ENCODE results near the gene ACOX1. TPM values are rescaled to one million over a fixed set of nuclear protein-coding genes. Genes with fewer than 3 reads are reported as not detected.

ACOX1 gene
- total RNA-seq, 1 donor from 2014 or later, result 79.8 TPM

DNA sequence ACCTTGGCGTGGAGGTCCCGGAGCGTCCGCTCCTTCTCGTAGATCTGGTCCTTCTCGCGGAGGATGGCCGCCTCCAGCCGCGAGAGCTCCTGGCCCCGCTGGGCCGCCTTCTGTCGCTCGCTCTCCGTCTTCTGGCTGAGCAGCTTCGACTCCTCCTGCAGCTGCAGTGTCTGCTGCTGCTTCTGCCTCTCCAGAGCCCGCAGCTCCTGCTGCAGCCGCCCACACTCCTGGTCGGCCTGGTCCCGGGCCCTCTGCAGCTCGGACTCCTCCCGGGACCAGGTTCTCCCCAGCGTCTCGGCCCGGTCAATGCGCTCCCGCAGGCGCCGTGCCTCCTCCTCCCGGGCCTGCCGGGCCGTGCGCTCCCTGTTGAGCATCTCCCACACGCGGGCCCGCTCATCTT lies 29.2 kb upstream of the ACOX1 start:
- no peak for DNase-seq

DNA sequence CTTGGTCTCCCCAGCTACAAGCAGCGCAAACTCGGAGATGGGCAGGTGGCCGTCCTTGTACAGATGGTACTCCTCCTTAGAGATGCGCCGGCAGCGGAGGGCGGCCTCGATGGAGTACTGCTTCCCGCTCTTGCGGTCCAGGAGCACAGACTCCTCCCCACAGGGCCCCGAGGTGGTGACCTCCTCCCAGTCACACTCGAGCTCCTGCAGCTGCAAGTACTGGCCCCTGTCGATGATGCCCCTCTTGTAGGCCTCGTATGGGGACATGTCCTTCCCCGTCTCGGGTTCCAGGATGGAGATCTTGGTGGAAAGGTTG lies 28.8 kb upstream of the ACOX1 start:
- no peak for DNase-seq

DNA sequence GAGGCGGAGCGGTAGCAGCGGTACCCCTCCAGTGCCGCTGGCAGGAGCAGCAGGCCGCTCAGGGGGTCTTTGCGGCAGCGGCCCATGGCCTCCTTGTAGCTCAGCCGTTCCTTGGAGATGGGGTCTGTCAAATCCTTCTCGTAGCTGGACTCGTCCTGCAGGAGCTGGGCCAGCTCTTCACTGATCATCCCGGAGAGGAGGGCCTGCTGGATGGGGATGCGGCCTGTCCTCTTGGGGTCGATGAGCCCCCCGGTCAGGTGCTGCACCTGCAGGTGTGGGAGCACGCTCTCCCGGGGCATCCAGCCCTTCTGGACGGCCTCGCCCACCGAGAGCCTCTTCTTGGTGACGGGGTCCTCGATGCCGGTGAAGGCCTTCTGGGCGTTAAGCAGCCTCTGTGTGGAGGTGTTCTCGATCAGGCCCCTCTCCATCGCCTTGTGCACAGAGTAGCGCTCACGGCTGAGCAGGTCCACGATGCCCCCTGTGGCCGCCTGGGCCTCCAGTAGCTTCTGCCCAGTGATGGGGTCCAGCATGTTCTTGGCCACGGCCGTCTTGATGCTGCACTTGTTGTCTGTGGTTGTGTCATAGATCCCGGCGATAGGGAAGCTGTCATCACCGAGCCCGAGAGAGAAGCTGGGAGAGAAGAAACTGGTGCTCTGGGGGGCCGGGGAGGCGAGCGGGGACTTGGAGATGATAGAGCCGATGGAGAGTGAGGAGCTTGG lies 28.3 kb upstream of the ACOX1 start:
- no peak for DNase-seq

DNA sequence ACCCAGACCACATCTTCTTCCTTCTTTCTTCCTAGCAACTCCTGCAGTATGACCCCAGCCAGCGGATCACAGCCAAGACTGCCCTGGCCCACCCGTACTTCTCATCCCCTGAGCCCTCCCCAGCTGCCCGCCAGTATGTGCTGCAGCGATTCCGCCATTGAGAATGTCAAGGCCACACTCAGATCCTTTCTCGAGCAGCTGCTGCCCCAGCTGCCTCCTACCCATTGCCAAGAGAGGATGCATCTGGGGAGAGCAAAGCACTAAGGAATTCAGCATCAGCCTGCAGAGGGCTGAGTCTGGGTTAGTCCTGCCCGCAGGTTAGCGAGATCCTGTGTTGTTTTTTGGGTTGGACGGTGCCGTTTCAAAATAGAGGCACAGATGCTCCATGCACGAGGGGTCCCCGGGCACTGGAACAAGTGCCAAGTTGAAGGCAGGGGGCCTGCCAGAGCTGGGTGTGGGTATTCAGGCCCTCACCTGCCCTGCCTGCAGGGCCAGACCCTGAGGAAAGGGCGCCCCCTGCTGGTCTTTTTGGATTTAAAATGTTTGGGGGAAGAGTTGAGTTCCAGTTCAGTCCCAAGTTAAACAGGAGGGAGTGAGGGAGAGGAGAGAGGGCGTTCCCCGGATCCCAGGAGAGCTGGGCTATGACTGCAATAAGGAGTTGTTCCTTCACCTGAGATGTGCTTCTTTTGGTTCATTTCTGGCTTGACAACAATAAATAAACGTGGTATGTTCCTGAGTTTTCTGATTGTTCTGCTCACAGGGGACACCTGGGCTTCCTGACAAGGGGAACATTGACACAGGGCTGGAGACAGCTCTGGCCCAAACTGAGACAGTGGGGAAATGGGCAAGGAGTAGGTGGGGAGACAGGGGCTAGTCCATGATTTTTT lies 26.5 kb upstream of the ACOX1 start:
- peak; percentile 81 for DNase-seq

DNA sequence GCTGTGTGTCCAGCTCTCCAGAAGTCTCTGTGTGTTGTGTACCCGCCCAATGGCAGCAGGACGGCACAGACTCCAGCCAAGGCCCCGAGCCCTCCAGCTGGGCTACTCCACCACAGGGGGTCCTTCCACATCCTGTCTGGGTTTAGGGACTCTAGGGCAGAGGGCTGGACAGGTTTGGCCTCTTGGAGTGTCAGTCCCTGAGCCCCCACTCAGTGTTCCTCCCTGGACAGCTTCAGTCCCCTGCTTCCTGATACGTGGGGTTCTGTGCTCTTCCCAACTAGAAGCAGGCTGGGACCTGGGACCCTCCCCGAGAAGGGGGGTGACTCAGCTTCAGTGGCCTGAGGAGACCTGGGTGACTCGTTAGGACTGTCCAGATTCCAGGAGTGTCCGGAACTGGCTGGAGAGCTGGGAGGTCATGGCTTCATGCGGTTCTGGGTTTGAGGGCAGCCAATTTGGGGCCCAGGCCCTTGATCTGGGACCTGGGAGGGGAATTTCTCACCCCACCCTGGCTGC lies 25.8 kb upstream of the ACOX1 start:
- no peak for DNase-seq

DNA sequence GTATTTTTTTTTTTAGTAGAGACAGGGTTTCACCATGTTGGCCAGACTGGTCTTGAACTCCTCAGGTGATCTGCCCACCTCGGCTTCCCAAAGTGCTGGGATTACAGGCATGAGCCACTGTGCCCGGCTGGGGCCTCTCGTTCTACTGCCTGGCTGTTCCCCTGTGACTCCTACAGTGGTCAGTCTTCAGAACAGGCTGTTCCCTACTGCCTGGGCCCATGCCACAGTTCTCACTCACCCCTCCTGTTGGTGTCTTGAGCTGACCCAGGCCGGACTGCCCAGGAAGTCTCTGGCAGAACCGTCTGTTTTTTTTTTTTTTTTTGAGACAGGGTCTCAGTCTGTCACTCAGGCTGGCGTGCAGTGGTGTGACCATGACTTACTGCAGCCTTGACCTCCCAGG lies 24.9 kb upstream of the ACOX1 start:
- DNase-seq, result no peak

DNA sequence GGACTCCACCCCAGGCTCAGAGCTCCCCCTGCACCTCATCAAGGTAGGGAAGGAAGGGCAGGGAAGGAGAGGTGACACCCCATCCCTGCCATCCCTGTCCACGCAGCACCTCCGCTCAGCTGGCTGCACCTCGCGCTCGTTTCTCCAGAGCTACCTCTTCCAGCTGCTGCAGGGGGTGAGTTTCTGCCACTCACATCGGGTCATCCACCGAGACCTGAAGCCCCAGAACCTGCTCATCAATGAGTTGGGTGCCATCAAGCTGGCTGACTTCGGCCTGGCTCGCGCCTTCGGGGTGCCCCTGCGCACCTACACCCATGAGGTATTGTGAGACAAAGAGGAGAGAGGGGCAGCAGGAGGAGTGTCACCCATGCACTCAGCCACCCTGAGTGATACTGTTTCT lies 23.1 kb upstream of the ACOX1 start:
- DNase-seq, result no peak

DNA sequence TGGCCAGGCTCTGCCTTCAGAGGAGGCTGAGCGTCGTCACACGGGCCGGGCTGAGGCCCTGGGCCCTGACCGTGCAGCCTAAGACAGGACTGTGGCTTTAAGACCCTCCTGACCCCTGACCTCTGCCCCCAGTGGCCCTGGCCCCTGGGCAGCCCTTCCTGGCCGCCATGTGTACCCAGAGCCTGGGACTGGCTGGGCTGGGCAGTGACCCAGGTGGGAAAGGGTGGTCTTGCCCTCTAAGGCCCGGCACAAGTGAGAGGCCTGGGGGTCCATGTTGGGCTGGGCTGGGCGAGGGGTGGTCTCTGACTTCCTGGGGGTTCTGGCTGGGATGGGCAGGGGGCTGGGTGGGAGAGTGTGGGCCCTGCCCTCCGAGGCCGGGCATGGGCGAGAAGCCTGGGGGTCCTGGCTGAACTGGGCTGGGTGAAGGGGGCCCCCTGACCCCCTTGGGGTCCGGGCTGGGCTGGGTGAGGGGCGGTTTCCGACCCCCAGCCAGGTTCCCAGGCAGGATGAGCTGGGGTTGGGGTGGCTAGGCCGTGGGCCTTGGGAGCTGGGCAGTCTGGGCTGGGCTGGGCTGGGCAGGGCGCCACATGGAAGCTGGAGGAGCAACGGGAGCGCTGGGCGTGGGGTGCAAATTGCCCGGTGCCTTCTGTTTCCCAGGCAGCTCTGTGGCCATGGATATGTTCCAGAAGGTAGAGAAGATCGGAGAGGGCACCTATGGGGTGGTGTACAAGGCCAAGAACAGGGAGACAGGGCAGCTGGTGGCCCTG lies 22.0 kb upstream of the ACOX1 start, which contains the start of gene CDK3:
TSS of gene CDK3 (plus strand) at position 101 of the 767 bp plus-strand sequence. CDS start at position 672, 571 bp downstream.
- DNase-seq, result no peak

DNA sequence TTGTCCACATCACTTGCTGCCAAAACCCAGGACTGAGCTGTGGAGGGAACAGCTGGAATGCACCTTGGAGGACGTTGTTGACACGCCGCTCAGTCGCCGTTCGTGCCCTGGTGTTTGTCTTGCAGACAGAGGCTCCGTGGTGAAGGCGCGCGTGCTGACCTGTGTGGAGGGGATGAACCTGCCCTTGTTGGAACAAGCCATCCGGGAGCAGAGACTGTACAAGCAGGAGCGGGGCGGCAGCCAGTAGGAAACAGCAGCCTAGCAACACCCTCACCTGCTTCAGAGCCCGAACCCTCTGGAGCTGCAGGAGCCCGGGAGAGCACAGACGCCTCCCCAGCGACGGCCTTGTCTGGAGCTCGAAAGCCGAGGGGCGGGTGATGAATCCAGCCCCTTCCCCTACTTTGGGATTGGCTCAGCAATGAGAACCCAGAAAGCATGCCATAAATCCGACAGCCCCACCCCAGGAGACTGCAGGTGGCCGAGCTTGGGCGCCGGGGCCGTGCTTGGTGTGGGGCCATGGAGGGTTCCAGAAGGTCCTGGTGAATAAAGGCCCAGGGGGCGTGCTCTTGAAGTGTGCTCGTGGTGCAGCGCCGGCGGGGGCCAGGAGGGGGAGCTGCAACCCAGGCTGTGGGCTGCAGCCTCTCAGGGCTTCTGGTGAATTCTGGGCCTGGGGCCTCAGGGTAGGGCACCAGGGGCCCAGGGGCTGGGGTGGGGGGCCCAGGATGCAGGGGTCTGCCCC lies 21.2 kb upstream of the ACOX1 start:
- peak; percentile 75 for DNase-seq

DNA sequence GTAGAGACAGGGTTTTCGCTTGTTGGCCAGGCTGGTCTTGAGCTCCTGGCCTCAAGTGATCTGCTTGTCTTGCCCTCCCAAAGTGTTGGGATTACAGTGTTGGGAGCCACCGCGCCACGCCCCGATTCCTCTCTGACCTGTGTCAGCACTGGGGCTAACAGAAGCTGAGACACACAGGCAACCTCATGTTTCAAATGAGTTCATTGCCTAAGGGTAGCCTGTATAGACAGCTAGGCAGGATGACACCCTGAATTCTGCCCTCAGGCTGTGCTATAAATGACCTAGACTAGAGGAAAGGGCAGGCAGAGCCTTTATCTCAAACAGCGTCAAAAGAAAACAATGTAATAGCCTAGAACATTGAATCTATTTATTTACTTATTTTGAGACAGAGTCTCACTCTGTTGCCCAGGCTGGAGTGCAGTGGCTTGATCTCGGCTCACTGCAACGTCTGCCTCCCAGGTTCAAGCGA lies 19.4 kb upstream of the ACOX1 start:
- no peak for DNase-seq

DNA sequence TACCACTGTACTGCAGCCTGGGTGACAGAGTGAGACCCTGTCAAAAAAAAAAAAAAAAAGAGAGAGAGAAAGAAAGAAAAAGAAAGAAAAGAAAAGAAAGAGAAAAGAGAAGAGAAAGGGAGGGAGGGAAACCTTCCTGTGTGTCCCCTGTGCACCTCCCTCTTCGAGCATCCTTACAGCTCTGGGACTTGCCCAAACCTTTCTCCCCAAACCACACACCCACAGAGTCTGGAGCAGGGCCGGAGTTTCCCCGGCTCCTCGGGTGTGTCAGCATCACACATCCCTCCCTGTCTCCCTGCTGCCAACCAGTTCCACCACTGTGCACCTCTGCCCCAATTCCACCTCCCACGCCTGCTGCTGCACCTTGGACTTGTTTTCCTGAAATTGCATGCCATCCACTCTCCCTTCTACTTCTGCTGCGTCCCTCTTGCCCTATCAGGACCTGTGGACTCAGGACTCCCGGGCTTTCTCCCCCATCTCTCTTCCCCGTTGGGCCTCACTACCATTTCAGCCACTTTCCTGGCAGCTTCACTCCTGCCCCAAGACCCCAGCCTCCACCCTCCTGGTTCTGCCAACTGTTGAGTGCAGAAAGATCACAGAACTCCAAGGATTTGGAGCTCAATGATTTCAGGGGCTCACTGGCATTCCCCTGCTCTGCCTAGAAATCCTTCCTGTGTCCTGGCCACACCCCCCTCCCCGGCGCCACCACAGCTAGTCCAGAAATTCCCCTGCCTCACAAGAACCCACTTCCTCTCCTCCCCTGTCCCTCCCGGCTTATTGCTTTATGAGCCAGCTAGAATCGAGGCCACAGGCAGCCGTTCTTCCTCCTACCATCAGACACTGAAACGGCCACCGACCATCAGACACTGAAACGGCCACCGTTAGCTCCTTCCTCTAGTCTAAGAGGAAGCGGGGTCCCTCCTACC lies 18.0 kb upstream of the ACOX1 start:
- peak; percentile 36 for DNase-seq

DNA sequence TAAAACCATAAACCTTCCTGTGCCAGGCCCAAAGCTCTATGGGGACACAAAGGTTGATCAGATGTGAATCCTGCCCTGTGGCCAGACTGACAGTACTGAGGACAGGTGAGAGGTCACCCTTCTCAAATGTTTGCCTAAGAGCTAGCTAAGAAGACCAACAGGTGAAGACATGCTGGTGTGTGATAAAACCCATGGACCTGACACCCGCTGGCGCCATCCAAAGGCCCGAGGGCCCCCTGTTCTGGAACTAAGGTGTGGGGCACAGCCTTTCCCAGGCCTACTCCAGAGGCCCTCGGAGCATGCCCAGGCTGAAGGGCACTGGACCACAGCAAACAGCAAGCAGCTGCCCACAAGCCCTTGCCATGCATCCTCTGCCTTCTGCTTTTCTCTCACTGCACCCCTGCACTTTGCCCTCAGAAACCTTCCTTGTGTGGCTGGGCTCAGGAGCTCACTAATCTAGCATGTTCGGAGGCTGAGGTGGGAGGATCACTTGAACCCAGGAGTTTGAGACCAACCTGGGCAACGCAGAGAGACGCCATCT lies 16.5 kb upstream of the ACOX1 start:
- DNase-seq, result no peak

DNA sequence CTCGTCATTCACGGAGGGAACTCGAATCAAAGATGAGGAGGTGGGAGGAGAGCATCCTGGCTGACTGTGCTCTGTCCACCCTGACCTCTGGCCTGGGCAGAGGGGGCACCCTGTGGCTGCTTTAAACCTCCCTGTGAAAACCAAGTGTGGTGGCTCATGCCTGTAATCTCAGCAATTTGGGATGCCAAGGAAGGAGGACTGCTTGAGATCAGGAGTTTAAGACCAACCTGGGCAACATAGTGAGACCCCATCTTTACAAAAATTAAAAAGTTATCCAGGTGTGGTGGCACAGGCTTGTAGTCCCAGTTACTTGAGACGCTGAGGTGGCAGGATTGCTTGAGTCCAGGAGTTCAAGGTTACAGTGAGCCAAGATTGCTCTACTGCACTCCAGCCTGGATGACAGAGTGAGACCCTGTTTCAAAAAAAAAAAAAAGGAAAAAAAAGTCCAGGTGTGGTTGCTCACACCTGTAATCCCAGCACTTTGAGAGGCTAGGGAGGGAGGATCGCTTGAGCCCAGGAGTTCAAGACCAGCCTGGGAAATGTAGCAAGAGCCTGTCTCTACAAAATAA lies 15.9 kb upstream of the ACOX1 start:
- DNase-seq, result no peak

DNA sequence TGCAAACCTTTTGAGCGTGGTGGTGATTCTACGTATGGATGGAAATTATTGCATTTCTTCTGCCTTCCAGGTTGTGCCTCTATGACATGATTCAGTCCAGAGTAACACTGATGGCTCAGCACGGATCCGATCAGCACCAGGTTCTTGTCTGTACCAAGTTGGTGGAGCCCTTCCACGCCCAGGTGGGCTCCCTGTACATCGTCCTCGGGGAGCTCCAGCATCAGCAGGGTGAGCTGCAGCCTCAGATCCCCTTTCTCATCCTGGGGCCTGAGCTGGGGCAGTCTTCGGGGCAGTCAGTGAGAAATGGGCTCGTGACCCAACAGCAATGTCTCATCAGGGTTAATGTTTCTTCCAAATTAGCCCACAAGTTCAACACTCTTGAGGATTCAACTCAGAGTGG lies 12.4 kb upstream of the ACOX1 start:
- no peak for DNase-seq

DNA sequence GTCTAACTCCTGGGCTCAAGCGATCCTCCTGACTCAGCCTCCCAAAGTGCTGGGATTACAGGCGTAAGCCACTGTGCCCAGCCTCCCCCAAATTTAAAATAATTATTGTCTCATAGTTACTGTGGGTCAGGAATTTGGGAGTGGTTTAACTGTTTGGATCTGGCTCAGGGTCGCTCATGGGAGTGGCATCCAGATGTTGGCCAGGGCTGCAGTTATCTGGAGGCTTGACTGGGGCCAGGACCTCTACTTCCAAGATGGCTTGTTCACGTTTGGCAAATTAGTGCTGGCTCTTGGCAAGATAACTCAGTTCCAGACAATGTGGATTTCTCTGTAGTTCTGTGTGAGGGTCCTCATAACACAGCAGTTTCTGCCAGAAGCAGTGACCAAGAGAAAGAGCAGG lies 8.1 kb upstream of the ACOX1 start:
- no peak for DNase-seq

DNA sequence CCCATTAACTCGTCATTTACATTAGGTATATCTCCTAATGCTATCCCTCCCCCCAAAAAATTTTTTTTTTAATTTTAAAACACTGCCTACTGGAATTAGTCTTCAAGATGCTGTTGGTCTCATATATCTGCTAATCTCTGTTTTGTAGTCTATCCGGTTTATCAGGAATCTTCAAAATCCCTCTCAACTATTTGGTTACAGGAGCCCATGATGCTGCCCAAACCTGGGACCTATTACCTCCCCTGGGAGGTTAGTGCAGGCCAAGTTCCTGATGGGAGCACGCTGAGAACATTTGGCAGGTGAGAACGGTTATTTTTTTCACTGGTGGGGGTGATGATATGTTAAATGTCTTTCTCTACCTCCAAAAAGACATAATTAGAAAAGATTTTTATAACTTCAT lies 7.0 kb upstream of the ACOX1 start:
- no peak for DNase-seq

DNA sequence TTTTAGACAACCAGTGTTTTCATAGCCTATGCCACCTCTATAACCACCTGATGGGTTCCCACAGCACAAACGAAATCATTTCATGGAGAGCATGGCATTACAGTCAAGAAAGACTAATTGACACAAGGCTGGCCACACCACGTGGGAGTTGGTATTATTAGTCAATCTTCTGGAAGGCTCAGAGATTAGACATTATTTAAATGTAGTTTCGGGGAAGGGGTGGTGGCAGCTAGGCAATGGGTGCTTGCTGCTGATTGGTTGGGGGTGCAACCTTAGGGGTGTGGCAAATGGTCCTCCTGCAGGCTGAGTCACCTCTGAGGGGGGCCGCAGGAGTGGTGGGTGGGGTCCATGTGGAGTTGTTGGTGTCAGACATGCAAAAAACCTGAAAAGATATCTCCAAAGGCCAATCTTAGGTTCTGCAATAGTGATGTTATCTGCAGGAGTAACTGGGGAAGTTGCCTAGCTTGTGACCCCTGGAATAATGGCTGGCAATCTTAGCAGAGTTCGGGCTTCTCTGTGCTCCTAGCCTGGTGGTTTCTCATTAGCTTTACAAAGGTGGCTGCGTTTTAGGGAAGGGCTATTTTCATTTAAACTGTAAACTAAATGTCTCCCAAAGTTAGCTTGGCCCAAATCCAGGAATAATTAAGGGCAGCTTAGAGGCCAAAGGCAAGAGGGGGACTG lies 4.7 kb upstream of the ACOX1 start:
- no peak for DNase-seq

DNA sequence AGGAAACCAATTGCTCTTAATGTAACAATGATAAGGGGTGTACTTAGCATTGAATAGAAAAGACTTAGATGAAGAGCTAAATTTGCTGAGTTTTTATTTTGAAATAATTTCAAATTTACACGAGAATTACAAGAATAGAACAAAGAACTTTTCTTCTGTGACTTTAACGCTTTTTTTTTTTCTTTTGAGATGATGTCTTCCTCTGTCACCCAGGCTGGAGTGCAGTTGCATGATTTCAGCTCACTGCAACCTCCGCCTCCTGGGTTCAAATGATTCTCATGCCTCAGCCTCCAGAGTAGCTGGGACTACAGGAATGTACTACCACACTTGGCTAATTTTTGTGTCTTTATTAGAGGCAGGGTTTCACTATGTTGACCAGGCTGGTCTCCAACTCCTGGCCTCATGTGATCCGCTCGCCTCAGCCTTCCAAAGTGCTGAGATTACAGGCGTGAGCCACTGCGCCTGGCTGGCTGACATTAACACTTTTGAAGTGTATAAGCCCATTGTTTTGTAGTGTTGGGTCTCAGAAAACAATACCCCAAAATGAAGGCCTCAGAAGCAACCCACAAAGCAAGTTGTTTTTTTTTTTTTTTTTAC lies 2.2 kb upstream of the ACOX1 start:
- no peak for DNase-seq
